ENCODE results near the gene OR8J3. TPM values are rescaled to one million over a fixed set of nuclear protein-coding genes. Genes with fewer than 3 reads are reported as not detected.
"Not testable (repeated sequence)": the region's sequence is repeated elsewhere in the genome, so short reads cannot be mapped to it uniquely, and the experiment has no call there.

OR8J3 gene
- total and polyA plus RNA-seq, 3 experiments from 2014 or later = not detected

DNA sequence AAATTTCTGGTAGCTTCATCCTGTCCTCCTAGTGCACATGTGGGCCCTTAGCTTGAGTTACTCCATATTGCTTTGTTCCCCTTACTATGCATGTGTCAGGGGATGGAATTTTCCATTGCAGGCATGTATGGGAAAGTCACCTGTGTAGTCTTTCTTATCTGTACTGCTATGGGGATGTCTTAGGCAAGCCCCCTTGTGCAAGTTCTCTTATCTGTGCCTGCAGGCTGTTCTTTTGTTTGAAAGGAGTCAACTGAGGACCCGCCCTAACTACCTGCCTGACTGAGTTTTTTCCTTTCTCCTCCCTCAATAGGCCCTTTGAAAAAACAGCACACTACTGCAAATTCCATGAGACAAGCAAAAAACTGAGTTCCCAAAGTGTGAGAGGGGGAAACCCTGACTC is 11.4 kb upstream of the OR8J3 start:
- no peak overlapping the region for H3K4me3 Mint-ChIP-seq
- H3K9me3 Mint-ChIP-seq = peaks cover 19 to 46% (median 28%) of the 10 kb centered on the region in 5 donors

GRCh38 chr11:56143681-56144080 is 3.7 kb upstream of the OR8J3 start:
- H3K27ac ChIP-seq (ENCODE audit: low read depth, low read length); CTCF ChIA-PET; POLR2A ChIA-PET; H3K9me3 ChIP-seq (ENCODE audit: low read length); H3K4me3 ChIP-seq (ENCODE audit: low read length); H3K4me1 Mint-ChIP-seq; H3K4me3 Mint-ChIP-seq; H3K27ac Mint-ChIP-seq; H3K36me3 Mint-ChIP-seq; DNase-seq; H3K27me3 Mint-ChIP-seq; H3K36me3 ChIP-seq (ENCODE audit: insufficient read depth, low read length); H3K4me1 ChIP-seq (ENCODE audit: insufficient read depth, low read length); H3K27me3 ChIP-seq (ENCODE audit: insufficient read depth, low read length, poor library complexity, severe bottlenecking): not testable (repeated sequence)
- H3K9me3 Mint-ChIP-seq = peaks cover 3 to 41% (median 17%) of the 10 kb centered on the region in 5 donors

More for the DNA sequence above, 11.4 kb upstream of the OR8J3 start:
- no peak overlapping the region for H3K27ac ChIP-seq (ENCODE audit: low read depth, low read length)
- no peak overlapping the region for H3K4me3 ChIP-seq (ENCODE audit: low read length)
- no peaks in the 10 kb centered on the region for H3K36me3 Mint-ChIP-seq
- no peaks in the 10 kb centered on the region for H3K4me1 ChIP-seq (ENCODE audit: insufficient read depth, low read length)
- H3K27me3 Mint-ChIP-seq = no peaks in the 10 kb centered on the region
- H3K27me3 ChIP-seq (ENCODE audit: insufficient read depth, low read length, poor library complexity, severe bottlenecking) = no peaks in the 10 kb centered on the region
- no peaks in the 10 kb centered on the region for H3K4me1 Mint-ChIP-seq
- no peaks in the 10 kb centered on the region for H3K9me3 ChIP-seq (ENCODE audit: low read length)
- no peak overlapping the region for H3K27ac Mint-ChIP-seq
- no peak for DNase-seq
- POLR2A ChIA-PET = no interaction called here
- H3K36me3 ChIP-seq (ENCODE audit: insufficient read depth, low read length) = no peaks in the 10 kb centered on the region
- CTCF ChIA-PET = no interaction called here

GRCh38 chr11:56122073-56122472 is 17.9 kb downstream of the OR8J3 start, which contains the start of gene OR8H3:
OR8H3 (plus strand) TSS chr11:56122373; CDS start chr11:56122373, 0 bp downstream.
- Mint-ChIP-seq H3K4me3 (no peak within 1 kb of the TSS), H3K36me3 (no peaks in the 10 kb centered on the region), H3K9me3 (peaks cover 2 to 29% (median 19%) of the 10 kb centered on the region in 5 donors), H3K4me1 (no peaks in the 10 kb centered on the region), H3K27ac (no peak within 1 kb of the TSS), H3K27me3 (no peaks in the 10 kb centered on the region)
- Histone ChIP-seq H3K9me3 (ENCODE audit: low read length) (no peaks in the 10 kb centered on the region), H3K27me3 (ENCODE audit: insufficient read depth, low read length, poor library complexity, severe bottlenecking) (no peaks in the 10 kb centered on the region), H3K4me3 (ENCODE audit: low read length) (no peak within 1 kb of the TSS), H3K4me1 (ENCODE audit: insufficient read depth, low read length) (no peaks in the 10 kb centered on the region), H3K27ac (ENCODE audit: low read depth, low read length) (no peak within 1 kb of the TSS), H3K36me3 (ENCODE audit: insufficient read depth, low read length) (no peaks in the 10 kb centered on the region)
- no peak for DNase-seq
- CTCF ChIA-PET = no interaction called here
- POLR2A ChIA-PET = no interaction called here

DNA sequence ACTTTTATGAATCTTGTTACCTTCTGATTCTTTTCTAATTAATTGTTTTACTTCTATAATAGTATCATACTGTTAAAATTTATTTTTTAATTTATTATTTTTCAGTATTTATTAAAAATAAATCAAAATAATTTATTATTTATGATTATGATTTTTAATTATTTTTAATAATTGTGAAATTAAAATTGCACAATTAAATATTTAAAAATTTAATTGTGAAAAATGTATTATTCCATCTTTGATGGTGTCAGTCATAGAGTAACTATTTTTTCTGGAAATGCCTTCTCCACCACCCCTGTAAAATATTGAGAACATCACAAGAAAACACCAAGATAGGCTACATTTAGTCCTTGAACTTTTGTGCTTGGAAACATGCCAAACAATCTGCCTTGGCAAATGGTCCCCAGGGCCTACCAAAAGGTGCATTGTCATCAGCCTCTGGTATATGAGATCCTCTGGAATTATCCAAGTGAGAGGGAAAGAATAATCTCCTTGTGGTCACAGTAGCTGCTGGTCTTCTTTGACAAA is 36.7 kb downstream of the OR8J3 start, which contains the start of gene OR8H2:
TSS of gene OR8H2 (plus strand) at position 478 of the 528 bp plus-strand sequence. CDS start 1,356 bp downstream, outside the sequence.
- DNase-seq = no peak
- H3K4me3 Mint-ChIP-seq = no peak within 1 kb of the TSS
- Histone ChIP-seq H3K27ac (ENCODE audit: low read depth, low read length) (no peak within 1 kb of the TSS), H3K4me3 (ENCODE audit: low read length) (no peak within 1 kb of the TSS), H3K36me3 (ENCODE audit: insufficient read depth, low read length) (no peaks in the 10 kb centered on the region), H3K27me3 (ENCODE audit: insufficient read depth, low read length, poor library complexity, severe bottlenecking) (no peaks in the 10 kb centered on the region), H3K9me3 (ENCODE audit: low read length) (no peaks in the 10 kb centered on the region), H3K4me1 (ENCODE audit: insufficient read depth, low read length) (no peaks in the 10 kb centered on the region)
- peaks cover 0 to 3% (median 0%) of the 10 kb centered on the region in 3 donors for H3K36me3 Mint-ChIP-seq
- H3K4me1 Mint-ChIP-seq = no peaks in the 10 kb centered on the region
- H3K27ac Mint-ChIP-seq = no peak within 1 kb of the TSS
- H3K9me3 Mint-ChIP-seq = peaks cover 8 to 27% (median 16%) of the 10 kb centered on the region in 5 donors
- ChIA-PET POLR2A (no interaction called here), CTCF (no interaction called here)
- H3K27me3 Mint-ChIP-seq = no peaks in the 10 kb centered on the region

- no peaks in the 10 kb centered on the region for H3K36me3 ChIP-seq (ENCODE audit: insufficient read depth, low read length)
- no peaks in the 10 kb centered on the region for H3K36me3 Mint-ChIP-seq
- H3K4me1 ChIP-seq (ENCODE audit: insufficient read depth, low read length) = no peaks in the 10 kb centered on the region
- no peak within 1 kb of the TSS for H3K27ac ChIP-seq (ENCODE audit: low read depth, low read length)
- no peaks in the 10 kb centered on the region for H3K9me3 ChIP-seq (ENCODE audit: low read length)
- no peak within 1 kb of the TSS for H3K4me3 ChIP-seq (ENCODE audit: low read length)
- POLR2A ChIA-PET = no interaction called here
- no peaks in the 10 kb centered on the region for H3K27me3 ChIP-seq (ENCODE audit: insufficient read depth, low read length, poor library complexity, severe bottlenecking)
- no peaks in the 10 kb centered on the region for H3K27me3 Mint-ChIP-seq
- CTCF ChIA-PET = no interaction called here
- peaks cover 0 to 28% (median 7%) of the 10 kb centered on the region in 5 donors for H3K9me3 Mint-ChIP-seq
- no peaks in the 10 kb centered on the region for H3K4me1 Mint-ChIP-seq
- no peak within 1 kb of the TSS for H3K4me3 Mint-ChIP-seq
- H3K27ac Mint-ChIP-seq = no peak within 1 kb of the TSS
- DNase-seq = no peak
Observed at GRCh38 chr11:56093008-56093407, 47.0 kb downstream of the OR8J3 start, which contains the start of gene OR8I2. OR8I2 (plus strand) TSS chr11:56093308; CDS start chr11:56093308, 0 bp downstream.

DNA sequence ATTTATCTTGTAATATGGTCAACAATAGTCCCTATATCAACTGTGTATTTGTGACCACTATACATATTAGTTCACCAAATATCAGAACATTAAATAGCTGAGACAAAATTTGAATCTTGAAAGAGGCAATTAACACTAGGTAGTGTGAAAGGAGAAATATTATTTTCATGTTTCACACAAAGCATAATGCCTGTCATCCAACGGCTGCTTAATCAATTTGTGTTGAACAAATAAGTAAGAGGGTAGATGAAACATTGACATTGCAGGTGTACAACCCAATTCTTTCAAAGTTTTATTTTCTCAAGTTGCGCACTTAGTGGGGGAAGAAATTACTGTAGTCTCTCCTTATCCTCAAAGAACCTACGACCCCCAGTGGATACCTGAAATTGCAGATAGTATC is 50.3 kb downstream of the OR8J3 start:
- POLR2A ChIA-PET = no interaction called here
- Histone ChIP-seq H3K27me3 (ENCODE audit: insufficient read depth, low read length, poor library complexity, severe bottlenecking) (no peaks in the 10 kb centered on the region), H3K36me3 (ENCODE audit: insufficient read depth, low read length) (no peaks in the 10 kb centered on the region), H3K4me1 (ENCODE audit: insufficient read depth, low read length) (no peaks in the 10 kb centered on the region), H3K4me3 (ENCODE audit: low read length) (no peak overlapping the region), H3K9me3 (ENCODE audit: low read length) (no peaks in the 10 kb centered on the region), H3K27ac (ENCODE audit: low read depth, low read length) (no peak overlapping the region)
- Mint-ChIP-seq H3K36me3 (no peaks in the 10 kb centered on the region), H3K4me1 (no peaks in the 10 kb centered on the region), H3K4me3 (no peak overlapping the region), H3K27ac (no peak overlapping the region), H3K9me3 (peaks cover 4 to 44% (median 5%) of the 10 kb centered on the region in 5 donors), H3K27me3 (no peaks in the 10 kb centered on the region)
- no peak for DNase-seq
- CTCF ChIA-PET = no interaction called here

Other genes starting within 250 kb of the OR8J3 start
- not detected for gene OR5W2, start 225.6 kb downstream of the OR8J3 start, total RNA-seq
- gene OR5W2, start 225.6 kb downstream of the OR8J3 start, polyA plus RNA-seq = not detected
- gene OR5I1, start 203.8 kb downstream of the OR8J3 start, total RNA-seq = not detected
- not detected for gene OR5I1, start 203.8 kb downstream of the OR8J3 start, polyA plus RNA-seq
- not detected for gene OR10AG1, start 170.3 kb downstream of the OR8J3 start, total RNA-seq
- gene OR10AG1, start 170.3 kb downstream of the OR8J3 start, polyA plus RNA-seq = not detected
- not detected for gene OR5F1, start 145.6 kb downstream of the OR8J3 start, total RNA-seq
- not detected for gene OR5F1, start 145.6 kb downstream of the OR8J3 start, polyA plus RNA-seq
- gene OR5AS1, start 112.5 kb downstream of the OR8J3 start, total RNA-seq = not detected
- gene OR5AS1, start 112.5 kb downstream of the OR8J3 start, polyA plus RNA-seq = not detected
- gene OR8I2, start 46.9 kb downstream of the OR8J3 start, total RNA-seq = not detected
- not detected for gene OR8I2, start 46.9 kb downstream of the OR8J3 start, polyA plus RNA-seq
- gene OR8H2, start 36.5 kb downstream of the OR8J3 start, total RNA-seq = not detected
- not detected for gene OR8H2, start 36.5 kb downstream of the OR8J3 start, polyA plus RNA-seq
- not detected for gene OR8H3, start 17.8 kb downstream of the OR8J3 start, total RNA-seq
- not detected for gene OR8H3, start 17.8 kb downstream of the OR8J3 start, polyA plus RNA-seq
- gene OR8K5, start 20.1 kb upstream of the OR8J3 start, total RNA-seq = not detected
- gene OR8K5, start 20.1 kb upstream of the OR8J3 start, polyA plus RNA-seq = not detected
- gene OR5J2, start 36.4 kb upstream of the OR8J3 start, total RNA-seq = not detected
- not detected for gene OR5J2, start 36.4 kb upstream of the OR8J3 start, polyA plus RNA-seq
- gene OR5T2, start 94.1 kb upstream of the OR8J3 start, total RNA-seq = not detected
- not detected for gene OR5T2, start 94.1 kb upstream of the OR8J3 start, polyA plus RNA-seq
- gene OR5T3, start 112.1 kb upstream of the OR8J3 start, total RNA-seq = not detected
- gene OR5T3, start 112.1 kb upstream of the OR8J3 start, polyA plus RNA-seq = not detected
- gene OR5T1, start 134.0 kb upstream of the OR8J3 start, total RNA-seq = not detected
- gene OR5T1, start 134.0 kb upstream of the OR8J3 start, polyA plus RNA-seq = not detected
- not detected for gene OR8H1, start 152.1 kb upstream of the OR8J3 start, total RNA-seq
- gene OR8H1, start 152.1 kb upstream of the OR8J3 start, polyA plus RNA-seq = not detected
- not detected for gene OR8K3, start 174.9 kb upstream of the OR8J3 start, total RNA-seq
- not detected for gene OR8K3, start 174.9 kb upstream of the OR8J3 start, polyA plus RNA-seq
- gene OR8K1, start 205.8 kb upstream of the OR8J3 start, total RNA-seq = not detected
- not detected for gene OR8K1, start 205.8 kb upstream of the OR8J3 start, polyA plus RNA-seq
- gene OR8J1, start 214.1 kb upstream of the OR8J3 start, total RNA-seq = not detected
- gene OR8J1, start 214.1 kb upstream of the OR8J3 start, polyA plus RNA-seq = not detected
- gene OR8U1, start 235.4 kb upstream of the OR8J3 start, total RNA-seq = not detected
- not detected for gene OR8U1, start 235.4 kb upstream of the OR8J3 start, polyA plus RNA-seq

Data from CD8-positive, alpha-beta memory T cell (primary cell).